WTC11 (cell line): Measurements from ENCODE around the gene INPP5K. TPM values are rescaled to one million over a fixed set of nuclear protein-coding genes. Genes with fewer than 3 reads are reported as not detected.

Source experiments
- total RNA-seq: library from RNA; stranded (reverse); gene quantifications from 3 replicates; pipeline ENCODE4 v1.2.3, GENCODE V29; 2021

INPP5K gene
- total RNA-seq, 1 experiment from 2014 or later = 26.8 TPM

Other genes with a start within 250 kb of the INPP5K start
- gene BHLHA9, start 246.2 kb downstream of the INPP5K start, total RNA-seq = 0.44 to 0.76 TPM in 2 of 3 replicates, not detected in the other
- gene TRARG1, start 236.9 kb downstream of the INPP5K start, total RNA-seq = not detected in 3 replicates
- 1,033 to 1,180 TPM (median 1,148 TPM) in 3 replicates for gene YWHAE, start 116.4 kb downstream of the INPP5K start, total RNA-seq
- 43.6 to 45.2 TPM (median 43.7 TPM) in 3 replicates for gene CRK, start 60.4 kb downstream of the INPP5K start, total RNA-seq
- 73.6 to 83.2 TPM (median 80.3 TPM) in 3 replicates for gene MYO1C, start 23.9 kb downstream of the INPP5K start, total RNA-seq
- 58.3 to 68.4 TPM (median 60.2 TPM) in 3 replicates for gene PITPNA, start 46.2 kb upstream of the INPP5K start, total RNA-seq
- gene SLC43A2, start 112.2 kb upstream of the INPP5K start, total RNA-seq = 10.3 to 11.6 TPM (median 11.0 TPM) in 3 replicates
- gene SCARF1, start 129.1 kb upstream of the INPP5K start, total RNA-seq = 3.7 to 5.4 TPM (median 4.9 TPM) in 3 replicates
- 10.2 to 13.8 TPM (median 11.7 TPM) in 3 replicates for gene RILP, start 133.3 kb upstream of the INPP5K start, total RNA-seq
- 323 to 388 TPM (median 328 TPM) in 3 replicates for gene PRPF8, start 168.3 kb upstream of the INPP5K start, total RNA-seq
- 1.4 to 1.9 TPM (median 1.4 TPM) in 3 replicates for gene TLCD2, start 193.8 kb upstream of the INPP5K start, total RNA-seq
- gene WDR81, start 208.1 kb upstream of the INPP5K start, total RNA-seq = 14.0 to 16.4 TPM (median 15.1 TPM) in 3 replicates
- gene SERPINF2, start 226.3 kb upstream of the INPP5K start, total RNA-seq = 1.6 to 2.7 TPM (median 2.1 TPM) in 3 replicates
- gene SERPINF1, start 245.4 kb upstream of the INPP5K start, total RNA-seq = 16.7 to 26.2 TPM (median 22.1 TPM) in 3 replicates